Fibroblast of pulmonary artery (primary cell): ENCODE results near the gene CXADR.
"Not testable (repeated sequence)": the region's sequence is repeated elsewhere in the genome, so short reads cannot be mapped to it uniquely, and the experiment has no call there.

Source experiments
- DNase-seq: peaks from one replicate; pipeline ENCODE4 v3.0.0-alpha.2; 2010; ENCODE audit warnings: low read depth
- H3K4me3 ChIP-seq: replicated peaks from 2 replicates; pipeline ENCODE4 v1.5.1; 2011; ENCODE audit warnings: low read depth, mild to moderate bottlenecking, control low read depth, low read length, moderate library complexity
- CTCF ChIP-seq: IDR thresholded peaks from 2 replicates; pipeline ENCODE4 v1.5.1; 2011; ENCODE audit warnings: mild to moderate bottlenecking, control low read depth, low read length, inconsistent platforms; ENCODE audit errors: missing control alignments

CXADR gene

GRCh38 chr21:17501107-17502006 is 11.5 kb upstream of the CXADR start:
- TF ChIP-seq CTCF: no peak
- DNase-seq: no peak
- no peak overlapping the region for H3K4me3 ChIP-seq

- not testable (repeated sequence) for DNase-seq, H3K4me3 ChIP-seq
Measured at GRCh38 chr21:17502985-17503384, 9.9 kb upstream of the CXADR start.

GRCh38 chr21:17506951-17507350 is 5.9 kb upstream of the CXADR start:
- no peak overlapping the region for H3K4me3 ChIP-seq
- TF ChIP-seq CTCF: no peak
- DNase-seq: no peak

- no peak for TF ChIP-seq CTCF
- H3K4me3 ChIP-seq: no peak overlapping the region
- DNase-seq: no peak
Measured at GRCh38 chr21:17507591-17507990, 5.3 kb upstream of the CXADR start.

- H3K4me3 ChIP-seq: peak overlapping the region; percentile 67
- peak; percentile 8 for TF ChIP-seq CTCF
- DNase-seq: peak; percentile 42
Measured at GRCh38 chr21:17513214-17514123, 626 bp downstream of the CXADR start.

GRCh38 chr21:17514124-17514845 is 1.4 kb downstream of the CXADR start:
- no peak for TF ChIP-seq CTCF
- peak overlapping the region; percentile 67 for H3K4me3 ChIP-seq
- DNase-seq: peak; percentile 41

GRCh38 chr21:17517008-17517407 is 4.2 kb downstream of the CXADR start:
- DNase-seq, H3K4me3 ChIP-seq: not testable (repeated sequence)
